Erythroblast (primary cell): Measurements from ENCODE around the gene CAV1.
A peak's percentile ranks its signal among the peaks of the same experiment; 100 is the strongest.

Source experiments
- DNase-seq, 2 experiments: peaks; one replicate each; lab custom pipeline; 2025; lab: John Stamatoyannopoulos, UW
- GATA1 ChIP-seq: IDR thresholded peaks from 2 replicates; pipeline ENCODE4 v1.6.1; 2011; ENCODE audit warnings: low read depth, mild to moderate bottlenecking, control low read depth, low read length, moderate library complexity
- POLR2A ChIP-seq: IDR thresholded peaks from 2 replicates; pipeline ENCODE4 v1.6.1; 2011; ENCODE audit warnings: mild to moderate bottlenecking, low read length

Gene CAV1

GRCh38 chr7:116499168-116500077 is 25.4 kb upstream of the CAV1 start, which contains the start of gene CAV2:
Gene CAV2, plus strand, starts transcription at chr7:116499738. Its CDS starts 44 bp downstream, at chr7:116499782.
- no peak for TF ChIP-seq GATA1
- TF ChIP-seq POLR2A, result no peak
- DNase-seq, result peak; percentile 59 to 63

- TF ChIP-seq GATA1 (no peak), POLR2A (no peak)
- peak; percentile 30 to 44 for DNase-seq
Measured at GRCh38 chr7:116500078-116500853, 24.6 kb upstream of the CAV1 start.

GRCh38 chr7:116501425-116502167 is 23.2 kb upstream of the CAV1 start:
- DNase-seq, result peak; percentile 81 to 86
- TF ChIP-seq GATA1, result no peak

- no peak for DNase-seq
- TF ChIP-seq GATA1 (no peak), POLR2A (no peak)
Measured at GRCh38 chr7:116502201-116503096, 22.4 kb upstream of the CAV1 start.

- DNase-seq, result no peak
- no peak for TF ChIP-seq POLR2A
- TF ChIP-seq GATA1, result no peak
Measured at GRCh38 chr7:116503835-116504234, 21.0 kb upstream of the CAV1 start.

GRCh38 chr7:116505278-116505677 is 19.6 kb upstream of the CAV1 start:
- no peak for TF ChIP-seq GATA1
- TF ChIP-seq POLR2A, result no peak
- DNase-seq, result no peak

- DNase-seq, result no peak
Measured at GRCh38 chr7:116505823-116506222, 19.0 kb upstream of the CAV1 start.

GRCh38 chr7:116509982-116510579 is 14.8 kb upstream of the CAV1 start:
- TF ChIP-seq GATA1 (no peak), POLR2A (no peak)
- DNase-seq, result no peak

More at GRCh38 chr7:116505823-116506222, 19.0 kb upstream of the CAV1 start:
- TF ChIP-seq GATA1, result no peak
- no peak for TF ChIP-seq POLR2A

GRCh38 chr7:116510795-116511194 is 14.0 kb upstream of the CAV1 start:
- DNase-seq, result no peak

GRCh38 chr7:116511552-116512519 is 13.0 kb upstream of the CAV1 start:
- TF ChIP-seq GATA1, result no peak
- no peak for DNase-seq

More at GRCh38 chr7:116510795-116511194, 14.0 kb upstream of the CAV1 start:
- TF ChIP-seq GATA1 (no peak), POLR2A (no peak)

- no peak for DNase-seq
- TF ChIP-seq POLR2A, result no peak
- no peak for TF ChIP-seq GATA1
Measured at GRCh38 chr7:116512520-116513188, 12.2 kb upstream of the CAV1 start.
